K562 (cell line): ENCODE results near the gene TTC4. TPM values are rescaled to one million over a fixed set of nuclear protein-coding genes. Genes with fewer than 3 reads are reported as not detected.

ENCODE experiments used
- ATAC-seq: fragments of 200-7000 bp; cut with Tn5 transposase; 3 replicates; pipeline ENCODE4 v1.9.1; 2020; ENCODE audit warnings: moderate library complexity
- BruUV-seq: library from RNA; stranded (reverse); fragments of 400-500 nt; replicated peaks from 2 replicates; lab custom pipeline; 2021; lab: Mats Ljungman, UMichigan
- CTCF ChIA-PET: fragments of 300-600 bp; formaldehyde crosslinking; extraction: SDS; loops from one replicate; lab custom pipeline; 2021; ENCODE audit warnings: low intra/inter-chr PET ratio; lab: Yijun Ruan, JAX
- POLR2A ChIA-PET: fragments of 300-600, 350-650 bp; sonication (Branson Sonifier 250); formaldehyde crosslinking; extraction: SDS; loops from one replicate; lab custom pipeline; 2021; ENCODE audit warnings: antibody characterized with exemption, inconsistent platforms; lab: Yijun Ruan, JAX
- DNase-seq, 4 experiments: peaks; one replicate each; pipeline versions ENCODE4 v3.0.0 to v3.0.0-alpha.2; 2011 to 2018; ENCODE audit warnings: low spot score in 3 of 4, mixed read lengths in 3 of 4; ENCODE audit errors: extremely low read depth in 1 of 4
- FAIRE-seq: peaks from 2 replicates; lab custom pipeline; 2011; peaks lifted over from hg19 to GRCh38; lab: Jason Lieb, UNC
- H2AFZ ChIP-seq: 2 replicates; pipeline ENCODE4 v1.6.0; 2011; ENCODE audit warnings: low read depth, low read length, control low read depth, inconsistent platforms
- H3K27ac ChIP-seq: fragments of 200-600 bp; 3 replicates; pipeline ENCODE4 v1.8.0; 2011; ENCODE audit warnings: low read depth, mild to moderate bottlenecking, control low read depth, inconsistent platforms, low read length, moderate library complexity, mixed read lengths; ENCODE audit errors: extremely low read depth
- H3K27me3 ChIP-seq, 2 experiments: fragments of 300-600 bp in 1 of 2; 2 replicates in 1 of 2; 3 replicates in 1 of 2; pipeline versions ENCODE4 v1.6.0 to v1.8.0; 2011; ENCODE audit warnings: inconsistent platforms in 2 of 2, low read length in 2 of 2, mild to moderate bottlenecking in 1 of 2, mixed read lengths in 1 of 2, moderate library complexity in 1 of 2; ENCODE audit not compliant: control insufficient read depth in 2 of 2, insufficient read depth in 2 of 2
- H3K36me3 ChIP-seq: fragments of 300-600 bp; 3 replicates; pipeline ENCODE4 v1.8.0; 2011; ENCODE audit warnings: mild to moderate bottlenecking, low read length, inconsistent platforms; ENCODE audit not compliant: control insufficient read depth, insufficient read depth
- H3K4me1 ChIP-seq, 2 experiments: fragments of 200-600 bp in 1 of 2; replicated peaks in 1 of 2; 2 replicates in 1 of 2; 3 replicates in 1 of 2; pipeline versions ENCODE4 v1.5.1 to v1.8.0; 2011; ENCODE audit warnings: inconsistent platforms in 2 of 2, low read length in 2 of 2, mild to moderate bottlenecking in 1 of 2, mixed read lengths in 1 of 2, moderate library complexity in 1 of 2; ENCODE audit not compliant: control insufficient read depth in 2 of 2, insufficient read depth in 2 of 2
- H3K4me2 ChIP-seq: 2 replicates; pipeline ENCODE4 v1.6.1; 2011; ENCODE audit warnings: low read length, control low read depth, inconsistent platforms, mixed read lengths; ENCODE audit not compliant: insufficient read depth
- H3K4me3 ChIP-seq: fragments of 200-600 bp; sonication (generic), shearing (Covaris generic); 2 replicates; pipeline ENCODE4 v1.5.1; 2016; ENCODE audit warnings: control low read depth, inconsistent platforms
- H3K79me2 ChIP-seq: fragments of 200-600 bp; 3 replicates; pipeline ENCODE4 v1.8.0; 2011; ENCODE audit warnings: low read length, inconsistent platforms; ENCODE audit not compliant: control insufficient read depth, insufficient read depth
- H3K9ac ChIP-seq, 2 experiments: 2 replicates each; pipeline versions ENCODE4 v1.6.0 to v1.6.1; 2011; ENCODE audit warnings: low read depth in 2 of 2, low read length in 2 of 2, control low read depth in 1 of 2, inconsistent platforms in 1 of 2, mild to moderate bottlenecking in 1 of 2, mixed read lengths in 1 of 2; ENCODE audit not compliant: insufficient read depth in 1 of 2
- H3K9me1 ChIP-seq: one replicate; pipeline ENCODE4 v1.6.0; 2011; ENCODE audit warnings: inconsistent platforms, mild to moderate bottlenecking, low read length, moderate library complexity; ENCODE audit not compliant: control insufficient read depth, insufficient read depth
- H3K9me3 ChIP-seq: replicated peaks from 2 replicates; pipeline ENCODE4 v1.5.1; 2011; ENCODE audit warnings: low read depth, low read length, inconsistent platforms; ENCODE audit not compliant: control insufficient read depth, insufficient read depth
- H4K20me1 ChIP-seq: replicated peaks from 2 replicates; pipeline ENCODE4 v1.6.1; 2011; ENCODE audit warnings: low read length, inconsistent platforms, mixed read lengths; ENCODE audit not compliant: control insufficient read depth, insufficient read depth
- FOS ChIP-seq: IDR thresholded peaks from 3 replicates; pipeline ENCODE4 v1.6.1; 2011; ENCODE audit not compliant: insufficient read length; ENCODE audit errors: extremely low read depth
- RBM15 ChIP-seq: fragments of 200-400 bp; formaldehyde crosslinking; IDR thresholded peaks from 2 replicates; pipeline ENCODE4 v1.6.1; 2018; ENCODE audit warnings: mild to moderate bottlenecking, low read length, moderate library complexity; ENCODE audit not compliant: insufficient read depth
- SMAD2 ChIP-seq: fragments of 150-350 bp; IDR thresholded peaks from 2 replicates; pipeline ENCODE4 v1.6.1; 2014; ENCODE audit warnings: low read depth, mild to moderate bottlenecking, low read length
- SRSF1 ChIP-seq: fragments of 200-400 bp; formaldehyde crosslinking; IDR thresholded peaks from 2 replicates; pipeline ENCODE4 v1.6.1; 2017; ENCODE audit warnings: mild to moderate bottlenecking, low read depth, low read length, moderate library complexity
- ZNF23 ChIP-seq: fragments of 250-450 bp; sonication (Bioruptor Pico); IDR thresholded peaks from 2 replicates; pipeline ENCODE4 v1.4.0; 2020; ENCODE audit warnings: mild to moderate bottlenecking
- WGBS: fragments of 100-300 bp; shearing (Covaris generic); methylation state at CpG from one replicate; pipeline ENCODE4 v1.1.6; 2016; ENCODE audit warnings: low coverage, mixed read lengths; ENCODE audit not compliant: insufficient coverage; ENCODE audit errors: missing lambda C conversion rate; 5-methylcytosine and 5-hydroxymethylcytosine counted together
- in situ Hi-C: fragments of 300-500 bp; cut with MboI; formaldehyde crosslinking; loops from 4 replicates; pipeline ENCODE4 v1.15.0; 2018; ENCODE audit warnings: inconsistent platforms, mixed read lengths
- intact Hi-C: fragments of 100-400 bp; cut with micrococcal nuclease; formaldehyde crosslinking; loops from 2 replicates; pipeline ENCODE4 v1.14.2; 2022
- polyA plus RNA-seq, 8 experiments: library from polyadenylated mRNA; depleted of rRNA in 4 of 8; stranded (reverse) in 5 of 8; unstranded in 3 of 8; fragments of >200 nt; fragmentation: Nextera tagmentation in 2 of 8; fragmentation: Illumina TruSeq in 1 of 8; extraction: Ambion mirVana in 2 of 8; extraction: Trizol in 1 of 8; gene quantifications; 2 replicates each; pipeline versions ENCODE4 v1.2.1 to v1.2.3, GENCODE V29; 2011 to 2014; ENCODE audit warnings: inconsistent platforms in 1 of 8, missing spikeins in 1 of 8
- total RNA-seq, 7 experiments: library from RNA; depleted of rRNA in 6 of 7; stranded (reverse); fragments of >200 nt in 6 of 7; fragmentation: Illumina TruSeq in 2 of 7; extraction: Trizol in 2 of 7; gene quantifications; 2 replicates each; pipeline versions ENCODE4 v1.2.1 to v1.2.3, GENCODE V29; 2011 to 2021; ENCODE audit warnings: low replicate concordance in 1 of 7
- TF ChIP-seq, protein P1 (sequence below): sonication (generic); formaldehyde crosslinking; IDR thresholded peaks from 2 replicates; pipeline ENCODE4 v1.8.0; 2022; ENCODE audit warnings: missing genetic modification reagents, mild to moderate bottlenecking, moderate library complexity, borderline replicate concordance
- TF ChIP-seq, protein P2 (sequence below): fragments of 250-450 bp; sonication (Bioruptor Pico); IDR thresholded peaks from 2 replicates; pipeline ENCODE4 v1.6.1; 2021; ENCODE audit warnings: mild to moderate bottlenecking
- TF ChIP-seq, protein P3 (sequence below), 2 experiments: fragments of 450-650 bp; IDR thresholded peaks; 2 replicates each; pipeline ENCODE4 v1.6.1; 2018; ENCODE audit warnings: mild to moderate bottlenecking in 2 of 2, low read depth in 1 of 2; ENCODE audit not compliant: partially characterized antibody in 2 of 2

Gene TTC4
- total and polyA plus RNA-seq, 9 of the 15 experiments (the other 6 are each of a cell fraction or from before 2014, with no cell fraction given), result 36.3 to 111 (median 54.1) TPM

DNA sequence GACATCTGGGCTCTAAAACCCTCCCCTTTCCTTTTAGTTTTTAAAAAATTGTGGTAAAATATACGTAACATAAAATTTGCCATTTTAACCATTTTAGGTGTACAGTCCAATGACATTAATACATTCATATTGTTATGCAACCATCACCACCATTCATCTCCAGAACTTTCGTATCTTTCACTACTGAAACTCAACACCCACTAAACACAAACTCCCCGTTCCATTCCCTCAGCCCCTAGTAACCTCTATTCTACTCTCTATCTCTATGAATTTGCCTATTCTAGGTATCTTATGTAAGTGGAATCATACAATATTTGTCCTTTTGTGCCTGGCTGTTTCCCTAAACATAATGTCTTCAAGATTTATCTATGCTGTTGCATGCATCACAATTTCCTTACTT, 19.4 kb upstream of the TTC4 start:
- ChIA-PET CTCF (no interaction called here), POLR2A (no interaction called here)
- Histone ChIP-seq H3K27me3 (peaks cover 42 to 81% of the 10 kb centered on the region in 2 experiments; a peak in 4 of 5 replicates), H3K9ac (no peak overlapping the region), H2AFZ (no peak overlapping the region), H3K9me3 (no peaks in the 10 kb centered on the region), H3K79me2 (no peaks in the 10 kb centered on the region), H3K4me2 (no peak overlapping the region), H4K20me1 (no peaks in the 10 kb centered on the region; the same call in 1 of the 2 replicates), H3K4me3 (no peak overlapping the region), H3K9me1 (no peaks in the 10 kb centered on the region), H3K27ac (no peak overlapping the region), H3K4me1 (no peaks in the 10 kb centered on the region; a peak in 1 of 5 replicates), H3K36me3 (no peaks in the 10 kb centered on the region)
- no peak for DNase-seq
- no peak for FAIRE-seq
- intact Hi-C loops, result no loop called here
- 0% methylated on average over 3 of the region's 3 CpGs for WGBS
- no peak for ATAC-seq
- no TSS peak for BruUV-seq
- in situ Hi-C loops, result no loop called here
- TF ChIP-seq SRSF1 (no peak), FOS (no peak), ZNF23 (CRISPR knock-in tag) (no peak), SMAD2 (no peak), RBM15 (no peak)
- TF ChIP-seq, protein P1, sequence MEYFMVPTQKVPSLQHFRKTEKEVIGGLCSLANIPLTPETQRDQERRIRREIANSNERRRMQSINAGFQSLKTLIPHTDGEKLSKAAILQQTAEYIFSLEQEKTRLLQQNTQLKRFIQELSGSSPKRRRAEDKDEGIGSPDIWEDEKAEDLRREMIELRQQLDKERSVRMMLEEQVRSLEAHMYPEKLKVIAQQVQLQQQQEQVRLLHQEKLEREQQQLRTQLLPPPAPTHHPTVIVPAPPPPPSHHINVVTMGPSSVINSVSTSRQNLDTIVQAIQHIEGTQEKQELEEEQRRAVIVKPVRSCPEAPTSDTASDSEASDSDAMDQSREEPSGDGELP (CRISPR knock-in tag), result no peak
- TF ChIP-seq, protein P2, sequence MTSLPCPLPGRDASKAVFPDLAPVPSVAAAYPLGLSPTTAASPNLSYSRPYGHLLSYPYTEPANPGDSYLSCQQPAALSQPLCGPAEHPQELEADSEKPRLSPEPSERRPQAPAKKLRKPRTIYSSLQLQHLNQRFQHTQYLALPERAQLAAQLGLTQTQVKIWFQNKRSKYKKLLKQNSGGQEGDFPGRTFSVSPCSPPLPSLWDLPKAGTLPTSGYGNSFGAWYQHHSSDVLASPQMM (CRISPR knock-in tag), result no peak
- TF ChIP-seq, protein P3, sequence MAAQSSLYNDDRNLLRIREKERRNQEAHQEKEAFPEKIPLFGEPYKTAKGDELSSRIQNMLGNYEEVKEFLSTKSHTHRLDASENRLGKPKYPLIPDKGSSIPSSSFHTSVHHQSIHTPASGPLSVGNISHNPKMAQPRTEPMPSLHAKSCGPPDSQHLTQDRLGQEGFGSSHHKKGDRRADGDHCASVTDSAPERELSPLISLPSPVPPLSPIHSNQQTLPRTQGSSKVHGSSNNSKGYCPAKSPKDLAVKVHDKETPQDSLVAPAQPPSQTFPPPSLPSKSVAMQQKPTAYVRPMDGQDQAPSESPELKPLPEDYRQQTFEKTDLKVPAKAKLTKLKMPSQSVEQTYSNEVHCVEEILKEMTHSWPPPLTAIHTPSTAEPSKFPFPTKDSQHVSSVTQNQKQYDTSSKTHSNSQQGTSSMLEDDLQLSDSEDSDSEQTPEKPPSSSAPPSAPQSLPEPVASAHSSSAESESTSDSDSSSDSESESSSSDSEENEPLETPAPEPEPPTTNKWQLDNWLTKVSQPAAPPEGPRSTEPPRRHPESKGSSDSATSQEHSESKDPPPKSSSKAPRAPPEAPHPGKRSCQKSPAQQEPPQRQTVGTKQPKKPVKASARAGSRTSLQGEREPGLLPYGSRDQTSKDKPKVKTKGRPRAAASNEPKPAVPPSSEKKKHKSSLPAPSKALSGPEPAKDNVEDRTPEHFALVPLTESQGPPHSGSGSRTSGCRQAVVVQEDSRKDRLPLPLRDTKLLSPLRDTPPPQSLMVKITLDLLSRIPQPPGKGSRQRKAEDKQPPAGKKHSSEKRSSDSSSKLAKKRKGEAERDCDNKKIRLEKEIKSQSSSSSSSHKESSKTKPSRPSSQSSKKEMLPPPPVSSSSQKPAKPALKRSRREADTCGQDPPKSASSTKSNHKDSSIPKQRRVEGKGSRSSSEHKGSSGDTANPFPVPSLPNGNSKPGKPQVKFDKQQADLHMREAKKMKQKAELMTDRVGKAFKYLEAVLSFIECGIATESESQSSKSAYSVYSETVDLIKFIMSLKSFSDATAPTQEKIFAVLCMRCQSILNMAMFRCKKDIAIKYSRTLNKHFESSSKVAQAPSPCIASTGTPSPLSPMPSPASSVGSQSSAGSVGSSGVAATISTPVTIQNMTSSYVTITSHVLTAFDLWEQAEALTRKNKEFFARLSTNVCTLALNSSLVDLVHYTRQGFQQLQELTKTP (IDR thresholded peaks at IDR 0.05; ENCODE audit: low read depth in 1 of 2, partially characterized antibody in 2 of 2), result no peak
